ENCODE data around the gene SYNPR. TPM values are rescaled to one million over a fixed set of nuclear protein-coding genes. Genes with fewer than 3 reads are reported as not detected.
"Not testable (repeated sequence)": the region's sequence is repeated elsewhere in the genome, so short reads cannot be mapped to it uniquely, and the experiment has no call there.

SYNPR gene
- polyA plus RNA-seq, 1 experiment, result not detected

- POLR2A ChIA-PET, result no interaction called here
- peaks cover 4% of the 10 kb centered on the region; the same call in 1 of the 2 replicates for H3K27me3 ChIP-seq (ENCODE audit: control insufficient read depth, insufficient read depth, low read length)
- H3K4me3 ChIP-seq (ENCODE audit: low read depth, low read length), result no peak overlapping the region
- no peaks in the 10 kb centered on the region for H3K36me3 ChIP-seq (ENCODE audit: control insufficient read depth, insufficient read depth, low read length)
- DNase-seq (ENCODE audit: low read depth), result no peak
- CTCF ChIA-PET, result no interaction called here
- no peak for TF ChIP-seq CTCF (IDR thresholded peaks at IDR 0.05; ENCODE audit: insufficient read depth, low read depth, low read length)
Observed at GRCh38 chr3:63642488-63642887, 364.4 kb downstream of the SYNPR start.

- no peak overlapping the region for H3K4me3 ChIP-seq (ENCODE audit: low read depth, low read length)
- H3K36me3 ChIP-seq (ENCODE audit: control insufficient read depth, insufficient read depth, low read length), result no peaks in the 10 kb centered on the region
- POLR2A ChIA-PET, result no interaction called here
- peaks cover 4% of the 10 kb centered on the region; the same call in 1 of the 2 replicates for H3K27me3 ChIP-seq (ENCODE audit: control insufficient read depth, insufficient read depth, low read length)
- CTCF ChIA-PET, result interaction anchor here (0.6 to 1.4 kb wide), 3 partner anchors 19 to 300 kb away, joined by 3 to 4 read pairs (median 3); no protein-coding TSS in a partner anchor
- no peak for DNase-seq (ENCODE audit: low read depth)
- TF ChIP-seq CTCF (IDR thresholded peaks at IDR 0.05; ENCODE audit: insufficient read depth, low read depth, low read length), result no peak
Observed at GRCh38 chr3:63644212-63644797, 366.2 kb downstream of the SYNPR start.

GRCh38 chr3:63644928-63645781 lies 367.0 kb downstream of the SYNPR start:
- CTCF ChIA-PET, result interaction anchor here (1.4 kb wide), 1 partner anchor 147 kb away, joined by 3 read pairs; no protein-coding TSS in a partner anchor
- DNase-seq (ENCODE audit: low read depth); POLR2A ChIA-PET; H3K4me3 ChIP-seq (ENCODE audit: low read depth, low read length); H3K36me3 ChIP-seq (ENCODE audit: control insufficient read depth, insufficient read depth, low read length); H3K27me3 ChIP-seq (ENCODE audit: control insufficient read depth, insufficient read depth, low read length): not testable (repeated sequence)

GRCh38 chr3:63652066-63652725 lies 374.1 kb downstream of the SYNPR start, which contains the start of gene SNTN:
Gene SNTN (plus strand): TSS chr3:63652675. CDS start chr3:63652688, 13 bp downstream.
- no peak for TF ChIP-seq CTCF (IDR thresholded peaks at IDR 0.05; ENCODE audit: insufficient read depth, low read depth, low read length)
- CTCF ChIA-PET, result no interaction called here
- no peak for DNase-seq (ENCODE audit: low read depth)
- Histone ChIP-seq H3K4me3 (ENCODE audit: low read depth, low read length) (no peak within 1 kb of the TSS), H3K27me3 (ENCODE audit: control insufficient read depth, insufficient read depth, low read length) (peaks cover 1% of the 10 kb centered on the region; the same call in 1 of the 2 replicates), H3K36me3 (ENCODE audit: control insufficient read depth, insufficient read depth, low read length) (no peaks in the 10 kb centered on the region)
- POLR2A ChIA-PET, result no interaction called here

- ChIA-PET CTCF (interaction anchor here (0.7 kb wide), 1 partner anchor 1620 kb away, joined by 3 read pairs; no protein-coding TSS in a partner anchor), POLR2A (no interaction called here)
Observed at GRCh38 chr3:63654211-63654610, 376.1 kb downstream of the SYNPR start.

More at GRCh38 chr3:63654211-63654610, 376.1 kb downstream of the SYNPR start:
- no peaks in the 10 kb centered on the region for H3K36me3 ChIP-seq (ENCODE audit: control insufficient read depth, insufficient read depth, low read length)
- no peak for TF ChIP-seq CTCF (IDR thresholded peaks at IDR 0.05; ENCODE audit: insufficient read depth, low read depth, low read length)
- H3K4me3 ChIP-seq (ENCODE audit: low read depth, low read length), result no peak overlapping the region
- H3K27me3 ChIP-seq (ENCODE audit: control insufficient read depth, insufficient read depth, low read length), result peaks cover 1% of the 10 kb centered on the region; the same call in 1 of the 2 replicates
- DNase-seq (ENCODE audit: low read depth), result no peak
